SK-N-MC (cell line): Measurements from ENCODE around the gene IZUMO4.

Experiments
- EZH2 ChIP-seq: fragments of 200-600 bp; sonication (generic); IDR thresholded peaks from one replicate; pipeline ENCODE4 v1.6.1; 2017; ENCODE audit warnings: antibody characterized with exemption
- POLR2AphosphoS5 ChIP-seq: IDR thresholded peaks from 2 replicates; pipeline ENCODE4 v1.6.1; 2012; ENCODE audit warnings: mild to moderate bottlenecking, low read depth, low read length, borderline replicate concordance

DNA sequence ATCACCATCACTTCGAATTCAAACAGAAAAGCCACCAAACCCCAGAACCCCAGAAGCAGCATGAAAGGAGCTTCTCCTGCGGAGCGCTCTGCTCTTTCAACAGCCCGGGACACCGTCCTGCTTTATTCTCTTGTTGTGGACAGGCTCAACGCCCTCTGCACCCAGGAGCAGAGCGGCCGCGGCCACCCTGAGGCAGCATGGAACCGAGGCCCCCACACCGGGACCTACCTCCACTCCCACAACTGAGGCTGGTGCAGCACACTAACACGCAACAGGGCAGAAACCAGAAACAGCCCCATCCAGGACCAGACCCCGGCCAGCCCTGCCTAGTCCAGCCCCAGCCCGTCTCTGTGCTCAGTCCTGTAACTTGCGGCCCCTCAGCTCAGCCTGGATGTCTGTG, 47.5 kb downstream of the IZUMO4 start:
- TF ChIP-seq POLR2AphosphoS5, result no peak
- no peak for TF ChIP-seq EZH2
